HCT116 (cell line): ENCODE results near the gene FABP6. TPM values are rescaled to one million over a fixed set of nuclear protein-coding genes. Genes with fewer than 3 reads are reported as not detected.
A peak's percentile ranks its signal among the peaks of the same experiment; 100 is the strongest.

Experiments used
- ATAC-seq: fragments of 200-7000 bp; cut with Tn5 transposase; 2 replicates; pipeline ENCODE4 v1.9.1; 2020; ENCODE audit warnings: mild to moderate bottlenecking, moderate library complexity
- BruUV-seq: library from RNA; stranded (reverse); fragments of 400-500 nt; replicated peaks from 2 replicates; lab custom pipeline; 2021; lab: Mats Ljungman, UMichigan
- CTCF ChIA-PET: fragments of 300-600 bp; sonication (Branson Sonifier 250); formaldehyde crosslinking; loops from one replicate; lab custom pipeline; 2021; ENCODE audit warnings: antibody characterized with exemption; lab: Charles Lee
- POLR2A ChIA-PET: fragments of 300-600, 350-600 bp; sonication (Branson Sonifier 250); formaldehyde crosslinking; loops from one replicate; lab custom pipeline; 2021; ENCODE audit warnings: antibody characterized with exemption; lab: Charles Lee
- RAD21 ChIA-PET, 2 experiments: fragments of 300-600 bp; sonication (Branson Sonifier 250); formaldehyde crosslinking; loops; one replicate each; lab custom pipeline; 2023; ENCODE audit warnings: low total read pairs in 2 of 2; ENCODE audit not compliant: uncharacterized antibody in 2 of 2, unreplicated experiment in 2 of 2, low non-redundant PET in 1 of 2; lab: Charles Lee
- DNase-seq: peaks from one replicate; pipeline ENCODE4 v3.0.0-alpha.2; 2010; ENCODE audit warnings: low read depth, low spot score
- H2AFZ ChIP-seq: fragments of 200-600 bp; shearing (Covaris generic), sonication (generic); 2 replicates; pipeline ENCODE4 v1.6.1; 2017; ENCODE audit warnings: low read depth, mixed run types, mixed read lengths, antibody characterized with exemption, low read length; ENCODE audit not compliant: poor library complexity, severe bottlenecking
- H3K27ac ChIP-seq: 2 replicates; pipeline ENCODE4 v1.5.1; 2012; ENCODE audit warnings: low read depth, low read length
- H3K27me3 ChIP-seq: fragments of 200-600 bp; sonication (generic); 2 replicates; pipeline ENCODE4 v1.6.1; 2016; ENCODE audit warnings: mixed run types, low read length, mixed read lengths; ENCODE audit not compliant: insufficient read depth
- H3K36me3 ChIP-seq, 2 experiments: fragments of 200-500 bp in 1 of 2; fragments of 200-600 bp in 1 of 2; sonication (Bioruptor generic) in 1 of 2; sonication (generic) in 1 of 2; 2 replicates each; pipeline versions ENCODE4 v1.5.1 to v1.6.1; 2014 to 2016; ENCODE audit warnings: low read length in 2 of 2, inconsistent platforms in 1 of 2, mixed read lengths in 1 of 2, mixed run types in 1 of 2; ENCODE audit not compliant: insufficient read depth in 2 of 2, control insufficient read depth in 1 of 2
- H3K4me1 ChIP-seq, 2 experiments: fragments of 200-600 bp in 1 of 2; sonication (generic) in 1 of 2; 2 replicates each; pipeline versions ENCODE4 v1.5.1 to v1.6.1; 2012 to 2017; ENCODE audit warnings: low read length in 2 of 2, inconsistent platforms in 1 of 2, mild to moderate bottlenecking in 1 of 2, mixed read lengths in 1 of 2, mixed run types in 1 of 2, moderate library complexity in 1 of 2; ENCODE audit not compliant: insufficient read depth in 2 of 2, control insufficient read depth in 1 of 2
- H3K4me2 ChIP-seq: fragments of 200-600 bp; sonication (generic); 2 replicates; pipeline ENCODE4 v1.6.1; 2017; ENCODE audit warnings: mixed run types, low read length, mixed read lengths
- H3K4me3 ChIP-seq, 2 experiments: fragments of 200-600 bp in 1 of 2; sonication (generic) in 1 of 2; replicated peaks in 1 of 2; 2 replicates each; pipeline ENCODE4 v1.5.1; 2011 to 2016; ENCODE audit warnings: low read length in 2 of 2, control low read depth in 1 of 2, low read depth in 1 of 2, mild to moderate bottlenecking in 1 of 2, mixed read lengths in 1 of 2, mixed run types in 1 of 2
- H3K79me2 ChIP-seq: fragments of 200-600 bp; sonication (generic); 2 replicates; pipeline ENCODE4 v1.6.1; 2017; ENCODE audit warnings: mild to moderate bottlenecking, mixed run types, low read length, moderate library complexity, mixed read lengths; ENCODE audit not compliant: insufficient read depth
- H3K9ac ChIP-seq: fragments of 200-600 bp; sonication (generic); 2 replicates; pipeline ENCODE4 v1.6.1; 2016; ENCODE audit warnings: low read length, mixed read lengths
- H3K9me2 ChIP-seq: fragments of 200-600 bp; sonication (generic), shearing (Covaris generic); 2 replicates; pipeline ENCODE4 v1.6.1; 2017; ENCODE audit warnings: mixed run types, mild to moderate bottlenecking, moderate library complexity; ENCODE audit not compliant: insufficient read depth
- H3K9me3 ChIP-seq, 2 experiments: fragments of 200-500 bp in 1 of 2; fragments of 200-600 bp in 1 of 2; sonication (Bioruptor generic) in 1 of 2; sonication (generic) in 1 of 2; 2 replicates each; pipeline ENCODE4 v1.6.1; 2014 to 2017; ENCODE audit warnings: low read length in 2 of 2, mixed read lengths in 2 of 2, inconsistent platforms in 1 of 2, low read depth in 1 of 2, mild to moderate bottlenecking in 1 of 2, mixed run types in 1 of 2, moderate library complexity in 1 of 2; ENCODE audit not compliant: control insufficient read depth in 1 of 2, insufficient read depth in 1 of 2
- H4K20me1 ChIP-seq: fragments of 200-600 bp; sonication (generic), shearing (Covaris generic); 2 replicates; pipeline ENCODE4 v1.6.1; 2017; ENCODE audit warnings: mixed run types, mild to moderate bottlenecking, moderate library complexity; ENCODE audit not compliant: insufficient read depth
- CBX3 ChIP-seq: IDR thresholded peaks from 2 replicates; pipeline ENCODE4 v1.6.1; 2012; ENCODE audit warnings: low read depth
- CEBPB ChIP-seq: IDR thresholded peaks from 2 replicates; pipeline ENCODE4 v1.6.1; 2012; ENCODE audit warnings: low read depth
- EZH2 ChIP-seq: fragments of 200-600 bp; sonication (generic); IDR thresholded peaks from 2 replicates; pipeline ENCODE4 v1.6.1; 2017; ENCODE audit warnings: antibody characterized with exemption, mixed run types
- FOSL1 ChIP-seq: IDR thresholded peaks from 2 replicates; pipeline ENCODE4 v1.6.1; 2012; ENCODE audit warnings: low read depth
- JUND ChIP-seq: IDR thresholded peaks from 2 replicates; pipeline ENCODE4 v1.6.1; 2012
- POLR2AphosphoS5 ChIP-seq: IDR thresholded peaks from 2 replicates; pipeline ENCODE4 v1.6.1; 2011; ENCODE audit warnings: mild to moderate bottlenecking, low read depth, low read length, moderate library complexity
- RAD21 ChIP-seq: IDR thresholded peaks from 2 replicates; pipeline ENCODE4 v1.6.1; 2012; ENCODE audit warnings: low read depth, mild to moderate bottlenecking
- SIN3A ChIP-seq: IDR thresholded peaks from 2 replicates; pipeline ENCODE4 v1.6.1; 2012; ENCODE audit warnings: low read depth
- SRF ChIP-seq: IDR thresholded peaks from 2 replicates; pipeline ENCODE4 v1.6.1; 2012; ENCODE audit warnings: low read depth
- YY1 ChIP-seq: IDR thresholded peaks from 2 replicates; pipeline ENCODE4 v1.6.1; 2011; ENCODE audit warnings: low read length, low read depth, moderate library complexity, mild to moderate bottlenecking; ENCODE audit not compliant: insufficient replicate concordance; ENCODE audit errors: extremely low read depth
- ZFX ChIP-seq: fragments of 450-650 bp; IDR thresholded peaks from 2 replicates; pipeline ENCODE4 v1.6.1; 2017
- ZNF274 ChIP-seq: fragments of 200-500 bp; sonication (Bioruptor generic); IDR thresholded peaks from 2 replicates; pipeline ENCODE4 v1.6.1; 2014; ENCODE audit warnings: mild to moderate bottlenecking, low read depth, low read length, inconsistent platforms
- intact Hi-C: fragments of 100-400 bp; cut with micrococcal nuclease; formaldehyde crosslinking; loops from 2 replicates; pipeline ENCODE4 v1.10.0; 2022
- total RNA-seq: library from RNA; stranded (reverse); gene quantifications from one replicate; pipeline ENCODE4 v1.2.1, GENCODE V29; 2021; ENCODE audit not compliant: unreplicated experiment
- TF ChIP-seq, protein P1 (sequence below), 3 experiments: fragments of 200-600 bp in 1 of 3; sonication (generic) in 1 of 3; IDR thresholded peaks in 2 of 3; conservative IDR thresholded peaks in 1 of 3; 2 replicates each; pipeline ENCODE4 v1.5.1; 2012 to 2017; ENCODE audit warnings: low read depth in 2 of 3, low read length in 2 of 3, antibody characterized with exemption in 1 of 3, borderline replicate concordance in 1 of 3, control low read depth in 1 of 3, mild to moderate bottlenecking in 1 of 3, mixed read lengths in 1 of 3, mixed run types in 1 of 3, moderate library complexity in 1 of 3; ENCODE audit not compliant: insufficient read depth in 1 of 3
- TF ChIP-seq, protein P2 (sequence below): IDR thresholded peaks from 2 replicates; pipeline ENCODE4 v1.6.1; 2011; ENCODE audit warnings: mild to moderate bottlenecking, low read length, moderate library complexity; ENCODE audit not compliant: insufficient replicate concordance; ENCODE audit errors: extremely low read depth
- TF ChIP-seq, protein P3 (sequence below): IDR thresholded peaks from 2 replicates; pipeline ENCODE4 v1.6.1; 2012
- TF ChIP-seq, protein P4 (sequence below): IDR thresholded peaks from 2 replicates; pipeline ENCODE4 v1.6.1; 2012; ENCODE audit warnings: low read depth
- TF ChIP-seq, protein P5 (sequence below): IDR thresholded peaks from 2 replicates; pipeline ENCODE4 v1.6.1; 2012

Gene FABP6
- total RNA-seq, 1 experiment from 2014 or later, result 8.5 TPM

DNA sequence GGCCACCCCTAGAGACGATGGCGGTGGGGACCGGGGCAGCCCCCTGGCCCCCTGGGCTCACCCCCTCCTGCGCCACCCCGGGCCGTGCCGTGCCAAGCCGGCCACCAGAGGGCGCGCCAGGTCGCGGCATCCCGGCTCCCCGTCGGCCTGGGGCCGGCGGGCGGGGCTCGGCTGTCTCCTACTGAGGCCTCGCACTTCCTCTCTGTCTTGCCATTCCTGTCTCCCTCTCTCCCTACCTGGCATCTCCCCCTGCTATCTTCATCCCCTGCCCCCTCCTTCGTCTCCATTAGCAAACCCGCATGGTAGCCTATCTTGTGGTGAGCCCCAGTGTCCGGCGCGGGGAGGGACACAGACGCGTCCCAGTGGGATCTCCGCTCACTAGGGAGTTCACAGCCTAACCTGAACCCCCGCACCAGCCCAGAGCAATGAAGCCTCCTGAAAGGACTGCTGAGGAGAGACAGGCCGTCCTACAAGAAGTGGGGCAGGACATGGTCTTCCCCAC lies 29.8 kb upstream of the FABP6 start:
- H3K9me3 ChIP-seq, result no peaks in the 10 kb centered on the region
- no peaks in the 10 kb centered on the region for H3K9me2 ChIP-seq
- RAD21 ChIA-PET, result interaction anchor here (1.1 to 1.4 kb wide), 2 partner anchors 146 kb away, joined by 3 to 4 read pairs; no protein-coding TSS in a partner anchor
- H3K9ac ChIP-seq, result peak overlapping the region; percentile 13; the same call in 1 of the 2 replicates
- H2AFZ ChIP-seq, result peak overlapping the region; percentile 92
- DNase-seq, result no peak
- TF ChIP-seq SIN3A (no peak), RAD21 (peak; percentile 84), SRF (no peak), POLR2AphosphoS5 (peak; percentile 37; the same call in 1 of the 2 replicates), JUND (no peak), ZNF274 (no peak), CBX3 (no peak), CEBPB (no peak), EZH2 (no peak), ZFX (no peak), YY1 (no peak), FOSL1 (no peak)
- TF ChIP-seq, protein P1, sequence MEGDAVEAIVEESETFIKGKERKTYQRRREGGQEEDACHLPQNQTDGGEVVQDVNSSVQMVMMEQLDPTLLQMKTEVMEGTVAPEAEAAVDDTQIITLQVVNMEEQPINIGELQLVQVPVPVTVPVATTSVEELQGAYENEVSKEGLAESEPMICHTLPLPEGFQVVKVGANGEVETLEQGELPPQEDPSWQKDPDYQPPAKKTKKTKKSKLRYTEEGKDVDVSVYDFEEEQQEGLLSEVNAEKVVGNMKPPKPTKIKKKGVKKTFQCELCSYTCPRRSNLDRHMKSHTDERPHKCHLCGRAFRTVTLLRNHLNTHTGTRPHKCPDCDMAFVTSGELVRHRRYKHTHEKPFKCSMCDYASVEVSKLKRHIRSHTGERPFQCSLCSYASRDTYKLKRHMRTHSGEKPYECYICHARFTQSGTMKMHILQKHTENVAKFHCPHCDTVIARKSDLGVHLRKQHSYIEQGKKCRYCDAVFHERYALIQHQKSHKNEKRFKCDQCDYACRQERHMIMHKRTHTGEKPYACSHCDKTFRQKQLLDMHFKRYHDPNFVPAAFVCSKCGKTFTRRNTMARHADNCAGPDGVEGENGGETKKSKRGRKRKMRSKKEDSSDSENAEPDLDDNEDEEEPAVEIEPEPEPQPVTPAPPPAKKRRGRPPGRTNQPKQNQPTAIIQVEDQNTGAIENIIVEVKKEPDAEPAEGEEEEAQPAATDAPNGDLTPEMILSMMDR (IDR thresholded peaks at IDR 0.05 in 2 of 3, conservative IDR thresholded peaks at IDR 0.05 in 1 of 3; ENCODE audit: borderline replicate concordance in 1 of 3, insufficient read depth in 1 of 3, low read depth in 2 of 3, low read length in 2 of 3), result peak; percentile 53 to 91 (median 74); a peak in 5 of 6 replicates
- TF ChIP-seq, protein P2, sequence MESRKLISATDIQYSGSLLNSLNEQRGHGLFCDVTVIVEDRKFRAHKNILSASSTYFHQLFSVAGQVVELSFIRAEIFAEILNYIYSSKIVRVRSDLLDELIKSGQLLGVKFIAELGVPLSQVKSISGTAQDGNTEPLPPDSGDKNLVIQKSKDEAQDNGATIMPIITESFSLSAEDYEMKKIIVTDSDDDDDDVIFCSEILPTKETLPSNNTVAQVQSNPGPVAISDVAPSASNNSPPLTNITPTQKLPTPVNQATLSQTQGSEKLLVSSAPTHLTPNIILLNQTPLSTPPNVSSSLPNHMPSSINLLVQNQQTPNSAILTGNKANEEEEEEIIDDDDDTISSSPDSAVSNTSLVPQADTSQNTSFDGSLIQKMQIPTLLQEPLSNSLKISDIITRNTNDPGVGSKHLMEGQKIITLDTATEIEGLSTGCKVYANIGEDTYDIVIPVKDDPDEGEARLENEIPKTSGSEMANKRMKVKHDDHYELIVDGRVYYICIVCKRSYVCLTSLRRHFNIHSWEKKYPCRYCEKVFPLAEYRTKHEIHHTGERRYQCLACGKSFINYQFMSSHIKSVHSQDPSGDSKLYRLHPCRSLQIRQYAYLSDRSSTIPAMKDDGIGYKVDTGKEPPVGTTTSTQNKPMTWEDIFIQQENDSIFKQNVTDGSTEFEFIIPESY, result peak; percentile 24
- TF ChIP-seq, protein P3, sequence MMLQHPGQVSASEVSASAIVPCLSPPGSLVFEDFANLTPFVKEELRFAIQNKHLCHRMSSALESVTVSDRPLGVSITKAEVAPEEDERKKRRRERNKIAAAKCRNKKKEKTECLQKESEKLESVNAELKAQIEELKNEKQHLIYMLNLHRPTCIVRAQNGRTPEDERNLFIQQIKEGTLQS, result no peak
- TF ChIP-seq, protein P4, sequence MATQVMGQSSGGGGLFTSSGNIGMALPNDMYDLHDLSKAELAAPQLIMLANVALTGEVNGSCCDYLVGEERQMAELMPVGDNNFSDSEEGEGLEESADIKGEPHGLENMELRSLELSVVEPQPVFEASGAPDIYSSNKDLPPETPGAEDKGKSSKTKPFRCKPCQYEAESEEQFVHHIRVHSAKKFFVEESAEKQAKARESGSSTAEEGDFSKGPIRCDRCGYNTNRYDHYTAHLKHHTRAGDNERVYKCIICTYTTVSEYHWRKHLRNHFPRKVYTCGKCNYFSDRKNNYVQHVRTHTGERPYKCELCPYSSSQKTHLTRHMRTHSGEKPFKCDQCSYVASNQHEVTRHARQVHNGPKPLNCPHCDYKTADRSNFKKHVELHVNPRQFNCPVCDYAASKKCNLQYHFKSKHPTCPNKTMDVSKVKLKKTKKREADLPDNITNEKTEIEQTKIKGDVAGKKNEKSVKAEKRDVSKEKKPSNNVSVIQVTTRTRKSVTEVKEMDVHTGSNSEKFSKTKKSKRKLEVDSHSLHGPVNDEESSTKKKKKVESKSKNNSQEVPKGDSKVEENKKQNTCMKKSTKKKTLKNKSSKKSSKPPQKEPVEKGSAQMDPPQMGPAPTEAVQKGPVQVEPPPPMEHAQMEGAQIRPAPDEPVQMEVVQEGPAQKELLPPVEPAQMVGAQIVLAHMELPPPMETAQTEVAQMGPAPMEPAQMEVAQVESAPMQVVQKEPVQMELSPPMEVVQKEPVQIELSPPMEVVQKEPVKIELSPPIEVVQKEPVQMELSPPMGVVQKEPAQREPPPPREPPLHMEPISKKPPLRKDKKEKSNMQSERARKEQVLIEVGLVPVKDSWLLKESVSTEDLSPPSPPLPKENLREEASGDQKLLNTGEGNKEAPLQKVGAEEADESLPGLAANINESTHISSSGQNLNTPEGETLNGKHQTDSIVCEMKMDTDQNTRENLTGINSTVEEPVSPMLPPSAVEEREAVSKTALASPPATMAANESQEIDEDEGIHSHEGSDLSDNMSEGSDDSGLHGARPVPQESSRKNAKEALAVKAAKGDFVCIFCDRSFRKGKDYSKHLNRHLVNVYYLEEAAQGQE, result no peak
- TF ChIP-seq, protein P5, sequence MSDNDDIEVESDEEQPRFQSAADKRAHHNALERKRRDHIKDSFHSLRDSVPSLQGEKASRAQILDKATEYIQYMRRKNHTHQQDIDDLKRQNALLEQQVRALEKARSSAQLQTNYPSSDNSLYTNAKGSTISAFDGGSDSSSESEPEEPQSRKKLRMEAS, result no peak
- no TSS peak for BruUV-seq
- H3K27me3 ChIP-seq, result no peaks in the 10 kb centered on the region
- no peaks in the 10 kb centered on the region for H3K79me2 ChIP-seq
- peak overlapping the region; percentile 70 for H3K4me2 ChIP-seq
- peaks cover 0 to 9% of the 10 kb centered on the region in 2 experiments; a peak in 2 of 4 replicates for H3K4me1 ChIP-seq
- POLR2A ChIA-PET, result no interaction called here
- CTCF ChIA-PET, result interaction anchor here (0.9 to 2.1 kb wide), 4 partner anchors 145 to 239 kb away, joined by 3 to 9 read pairs (median 4); no protein-coding TSS in a partner anchor
- H3K27ac ChIP-seq, result no peak overlapping the region
- H3K4me3 ChIP-seq, result peak overlapping the region; percentile 28 to 40
- no peaks in the 10 kb centered on the region for H4K20me1 ChIP-seq
- intact Hi-C loops, result loop anchor here (1.0 to 5.0 kb wide), 4 partner anchors 79 to 192 kb away; no protein-coding TSS in a partner anchor
- peak; percentile 98 for ATAC-seq
- H3K36me3 ChIP-seq, result no peaks in the 10 kb centered on the region
